HG03025 (cell line): ENCODE results near the gene TTN.
A peak's percentile ranks its signal among the peaks of the same experiment; 100 is the strongest.

Experiments used
- ATAC-seq: cut with Tn5 transposase; IDR thresholded peaks from one replicate; pipeline ENCODE4 v1.9.1; 2021; ENCODE audit warnings: mild to moderate bottlenecking, moderate library complexity; ENCODE audit not compliant: unreplicated experiment, low FRiP score

The TTN gene

DNA sequence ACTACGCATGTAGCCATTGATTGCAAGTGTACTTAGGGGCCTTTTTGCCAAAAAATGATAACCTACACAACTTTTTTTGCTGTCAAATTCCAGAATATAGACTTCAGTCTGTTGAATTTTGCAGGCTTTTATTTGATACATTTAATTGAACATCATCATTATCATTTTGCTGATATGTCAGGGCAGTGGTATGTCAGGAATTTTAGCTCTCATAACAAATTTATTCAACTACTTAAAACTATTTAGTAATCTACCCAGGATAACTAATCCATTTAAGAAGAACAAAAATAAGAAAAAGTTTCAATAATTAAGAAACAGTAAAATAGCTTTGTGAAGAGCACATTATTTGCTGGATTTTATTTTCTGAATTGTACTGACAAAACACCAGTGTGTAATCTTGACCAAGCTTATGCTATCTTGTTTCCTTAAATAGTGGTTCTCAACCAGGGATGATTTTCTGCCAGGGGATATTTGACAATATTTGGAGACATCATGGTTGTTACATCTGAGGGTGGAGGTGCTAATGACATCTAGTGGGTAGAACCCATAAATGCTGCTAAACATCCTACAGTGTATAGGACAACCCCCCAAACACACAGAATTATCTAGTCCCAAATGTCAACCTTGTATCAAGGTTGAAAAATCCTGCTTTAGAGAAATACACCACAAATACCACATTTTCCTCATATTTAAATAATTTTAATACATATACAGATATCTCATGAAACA is 12.1 kb upstream of the TTN start:
- no peak for ATAC-seq

DNA sequence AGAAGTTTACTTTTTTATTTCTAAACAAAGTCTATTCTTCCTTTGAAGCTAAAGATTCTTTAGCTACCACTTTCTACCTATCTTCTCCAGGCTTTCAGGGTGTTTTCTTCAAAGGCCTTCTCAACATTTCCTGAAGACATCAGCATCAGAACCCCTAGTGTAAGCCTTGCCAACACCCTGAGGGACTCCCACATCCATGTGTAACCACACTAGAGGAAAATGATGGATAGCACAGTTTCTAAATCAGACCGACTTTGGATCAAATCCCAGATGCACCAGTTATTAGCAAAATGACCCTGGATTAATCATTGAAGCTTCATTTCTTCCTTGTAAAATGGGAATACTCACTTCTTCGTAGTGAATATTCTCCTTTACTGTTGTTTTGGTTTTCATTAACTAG is 4.7 kb upstream of the TTN start:
- ATAC-seq: no peak

DNA sequence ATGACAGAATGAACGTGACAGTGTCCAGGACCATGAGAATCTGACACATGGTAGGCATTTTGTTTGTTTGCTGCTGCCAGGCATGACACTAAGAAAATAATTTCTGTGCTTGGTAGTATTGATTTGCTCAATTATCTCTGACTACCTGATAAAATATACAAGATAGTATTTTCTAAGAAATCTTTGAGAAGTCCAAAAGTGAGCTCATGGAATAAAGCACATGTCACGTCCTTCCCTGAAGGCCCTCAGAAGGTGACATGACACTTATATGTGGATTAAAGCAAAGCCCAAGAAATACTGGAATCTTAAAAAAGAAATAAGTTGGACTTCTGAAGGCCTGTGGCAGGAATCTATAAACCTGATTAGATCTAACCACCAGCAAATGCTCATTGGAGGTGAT is 3.8 kb upstream of the TTN start:
- ATAC-seq: no peak

DNA sequence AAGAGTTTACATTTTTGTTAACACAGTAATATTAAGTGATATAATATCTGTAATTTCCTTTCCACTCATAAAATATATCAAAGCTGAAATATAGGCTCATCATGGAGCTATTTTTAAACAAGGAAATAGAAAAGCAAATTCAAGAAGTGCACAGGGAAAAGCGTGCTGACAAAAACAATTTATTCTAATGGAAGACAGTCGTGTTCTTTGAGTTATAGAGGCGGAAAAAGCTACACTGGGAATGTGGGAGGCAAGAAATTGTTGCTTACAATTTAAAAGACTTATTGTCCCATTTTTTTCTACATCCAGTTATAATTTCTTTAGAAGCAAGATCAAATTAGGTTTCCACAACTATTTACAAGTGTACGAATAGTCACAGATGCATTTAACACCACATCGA is 3.2 kb upstream of the TTN start:
- ATAC-seq: no peak

DNA sequence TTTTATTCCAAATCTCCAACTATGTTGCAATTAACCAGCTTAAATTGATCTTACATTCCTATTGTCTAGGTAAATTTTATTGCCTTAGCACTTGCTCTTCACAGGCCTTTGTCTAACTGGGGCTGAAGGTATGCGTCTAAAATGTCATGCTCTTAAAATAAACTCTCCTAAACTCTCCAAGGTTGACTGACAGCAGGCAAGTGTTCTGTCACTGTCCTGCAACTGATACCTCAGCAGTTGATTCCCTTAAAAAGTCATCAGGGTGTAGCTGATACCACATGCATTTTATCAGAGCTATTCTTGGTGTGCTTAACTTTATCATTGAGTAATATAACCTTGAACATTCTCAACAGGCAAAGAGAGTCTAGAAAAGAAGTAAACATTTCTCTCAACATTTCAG is 680 bp downstream of the TTN start:
- ATAC-seq: no peak

DNA sequence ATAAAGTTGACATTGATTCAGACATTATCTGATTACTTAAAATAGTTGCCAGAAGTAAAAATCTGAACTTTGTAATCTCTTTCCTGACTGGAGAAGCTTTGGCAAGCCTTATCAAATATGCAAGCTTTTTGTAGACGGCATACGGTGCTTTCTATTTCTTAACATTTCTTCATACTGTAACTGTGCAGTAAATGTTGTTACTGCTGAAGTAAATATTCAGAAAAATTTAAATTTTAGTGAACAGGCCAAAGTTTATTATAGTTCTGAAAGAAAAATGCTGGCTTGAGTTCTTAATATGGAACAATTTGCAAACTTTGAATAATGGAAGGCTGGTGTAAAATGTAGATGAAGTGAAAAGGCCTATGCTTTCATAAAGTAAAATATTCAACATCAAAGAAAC is 1.8 kb downstream of the TTN start:
- no peak for ATAC-seq

DNA sequence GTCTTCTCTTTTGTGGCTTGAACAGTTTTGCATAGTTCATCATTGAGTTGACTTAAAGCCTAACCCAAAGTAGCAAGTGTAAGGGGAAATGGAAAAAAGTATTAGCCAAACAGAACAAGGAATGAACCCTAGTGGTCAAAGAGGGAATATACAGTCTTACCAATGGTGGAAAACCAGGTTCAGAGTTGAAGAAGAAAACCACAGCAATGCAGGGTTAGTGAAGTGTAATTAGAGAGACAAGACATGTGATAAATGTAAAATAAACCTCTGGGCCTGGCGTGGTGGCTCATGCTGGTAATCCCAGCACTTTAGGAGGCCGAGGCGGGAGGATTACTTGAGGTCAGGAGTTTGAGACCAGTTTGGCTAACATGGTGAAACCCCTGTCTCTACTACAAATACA is 2.4 kb downstream of the TTN start:
- ATAC-seq: peak; percentile 86

DNA sequence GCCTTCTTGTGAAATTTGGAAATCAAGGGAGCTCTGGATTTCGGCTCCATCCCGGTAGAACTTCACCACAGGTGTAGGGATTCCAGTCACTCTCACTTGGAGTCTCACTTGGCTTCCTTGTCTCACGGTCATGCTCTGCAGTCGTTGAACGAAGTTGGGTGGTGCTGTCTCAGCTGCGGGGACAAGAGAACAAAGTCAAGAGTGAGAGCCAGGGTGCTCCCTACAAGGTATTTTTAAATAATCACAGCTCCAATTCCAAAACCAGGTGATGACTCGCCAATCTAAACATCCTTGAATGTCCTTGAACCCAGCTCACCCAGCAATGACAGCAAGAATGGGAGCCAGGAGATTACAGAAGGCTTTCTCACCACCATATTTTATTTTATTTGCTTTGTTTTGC is 6.7 kb downstream of the TTN start:
- no peak for ATAC-seq

DNA sequence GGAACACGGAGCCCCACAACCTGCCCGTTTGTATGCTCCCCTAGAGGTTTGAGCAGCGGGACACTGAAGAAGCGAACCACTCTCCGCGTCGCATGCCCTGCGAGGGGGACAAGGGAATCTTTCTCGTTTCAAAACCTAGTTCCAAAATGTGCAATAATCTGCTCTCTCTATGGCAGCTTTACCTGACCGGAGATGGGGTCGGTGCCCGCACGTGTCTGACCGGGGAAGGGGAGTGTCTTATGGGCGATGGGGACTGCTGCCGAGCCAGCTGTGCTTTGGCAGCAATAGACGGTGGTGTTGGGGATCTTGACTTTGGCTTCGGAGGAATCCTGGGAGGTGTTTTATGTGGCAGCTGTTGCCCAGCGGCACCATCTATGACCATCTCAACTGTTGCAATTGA is 7.9 kb downstream of the TTN start:
- ATAC-seq: no peak

DNA sequence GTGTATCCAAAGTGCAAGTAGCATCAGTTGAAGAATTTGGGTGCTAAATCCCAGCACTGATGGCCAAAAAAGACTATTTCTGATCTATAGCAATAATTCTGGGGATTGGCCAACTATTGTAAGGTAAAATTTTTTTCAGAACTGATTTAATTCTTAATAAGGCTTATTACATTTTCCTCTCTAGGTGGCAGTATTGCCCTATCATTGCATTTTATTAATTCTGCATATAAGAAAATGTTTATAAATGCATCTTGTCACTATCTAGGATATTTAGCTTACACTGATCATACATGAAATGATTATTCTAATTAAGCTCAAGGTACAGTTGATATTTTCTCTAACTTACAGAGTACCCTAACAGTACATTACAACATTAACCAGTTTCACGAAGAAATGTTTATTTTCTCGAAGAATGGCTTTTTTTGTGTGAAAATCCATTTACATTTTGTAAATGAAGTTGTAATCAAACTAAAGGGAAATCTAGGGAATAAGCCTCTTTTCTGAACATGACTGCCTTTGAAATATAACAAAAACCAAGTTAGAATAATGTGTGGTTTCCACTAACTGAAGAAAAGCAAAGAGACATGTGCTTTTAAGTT is 11.0 kb downstream of the TTN start:
- no peak for ATAC-seq

DNA sequence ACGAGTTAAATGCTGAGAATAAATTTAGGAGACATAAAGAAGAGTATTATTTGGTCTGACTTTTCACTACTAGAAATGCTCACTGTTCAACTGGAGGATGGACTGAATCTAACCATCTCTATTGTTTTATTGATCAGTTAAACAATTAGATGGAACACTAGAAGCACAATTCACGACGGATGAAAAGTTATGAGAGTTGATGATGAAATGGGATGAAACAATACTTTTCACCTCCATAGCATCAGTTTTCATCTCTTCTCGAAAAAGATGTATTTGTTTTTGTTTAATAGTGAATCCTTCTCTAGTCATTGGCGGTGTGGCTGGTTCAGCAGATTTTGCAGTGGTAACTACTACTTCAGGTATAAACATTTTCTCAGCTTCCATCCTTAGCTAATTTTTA is 19.3 kb downstream of the TTN start:
- ATAC-seq: no peak

DNA sequence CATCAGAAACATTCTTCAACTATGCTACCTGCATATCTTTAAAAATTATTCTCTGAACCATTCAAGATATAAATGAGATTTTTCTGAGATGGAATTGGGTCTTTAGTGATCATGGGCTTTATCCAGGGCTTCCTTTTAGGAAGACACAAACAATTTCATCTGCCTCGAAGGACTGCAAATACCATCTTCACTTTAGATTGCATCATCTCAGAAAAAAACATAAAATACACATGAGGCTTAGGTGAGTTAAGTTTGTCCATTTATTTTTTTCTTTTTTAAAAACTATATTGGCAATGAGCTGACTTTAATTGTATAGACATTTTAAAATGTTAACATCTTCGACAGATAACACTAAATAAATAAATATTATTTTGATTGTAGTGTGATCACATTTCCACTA is 20.1 kb downstream of the TTN start:
- no peak for ATAC-seq

DNA sequence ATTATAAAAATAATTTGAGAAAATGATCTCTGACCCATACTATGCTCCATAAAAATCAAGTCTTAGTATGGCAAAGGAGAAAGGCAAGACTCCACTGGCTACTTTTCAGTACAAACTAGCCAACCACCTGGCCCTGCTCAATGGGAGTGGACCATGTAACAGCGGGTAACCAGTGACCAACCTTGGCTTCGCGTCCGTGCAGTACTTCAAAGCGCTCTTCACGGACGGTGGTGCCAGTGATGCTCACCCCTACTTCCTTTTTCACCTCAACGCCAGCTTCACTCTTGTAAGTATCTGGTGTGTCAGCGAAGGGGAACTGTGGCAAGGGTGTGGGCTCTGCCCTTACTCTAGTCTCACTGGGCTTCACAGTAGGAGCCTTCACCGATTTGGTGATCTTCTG is 23.3 kb downstream of the TTN start:
- ATAC-seq: no peak

DNA sequence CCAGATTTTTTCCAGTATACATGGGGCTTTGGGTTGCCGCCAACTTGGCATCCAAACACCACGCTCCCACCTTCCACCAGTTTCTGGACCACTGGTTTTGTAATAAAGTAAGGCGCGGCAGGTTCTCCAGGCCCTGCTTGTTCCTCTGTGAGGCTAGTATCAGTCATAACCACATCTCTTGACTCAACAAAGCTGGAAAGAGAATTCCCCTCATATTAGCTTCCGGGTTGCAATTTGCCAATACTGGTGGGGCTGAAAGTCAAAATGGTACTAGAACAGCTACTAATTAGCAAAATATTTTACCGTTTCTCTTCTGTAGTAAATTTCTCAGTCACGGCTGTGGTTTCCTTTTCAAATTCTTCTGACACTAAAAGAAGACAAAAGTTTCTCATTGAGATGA is 25.0 kb downstream of the TTN start:
- no peak for ATAC-seq

DNA sequence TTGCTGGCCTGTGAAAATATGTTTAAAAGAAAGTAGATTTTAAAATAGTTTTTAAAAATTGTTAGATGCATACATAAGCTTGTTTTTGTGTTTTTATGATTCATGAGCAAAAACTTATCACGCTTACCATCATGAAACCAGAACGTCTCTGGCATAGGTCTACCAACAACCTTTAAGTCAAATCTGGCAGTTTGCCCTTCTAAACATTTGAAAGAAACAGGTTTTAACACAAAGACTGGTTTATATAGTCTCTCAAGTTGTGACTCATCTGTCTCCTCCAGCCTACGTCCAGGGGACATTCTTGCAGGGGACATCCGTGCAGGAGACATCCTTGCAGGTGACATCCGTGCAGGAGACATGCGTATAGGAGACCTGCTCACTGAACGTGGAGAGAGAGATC is 29.6 kb downstream of the TTN start:
- ATAC-seq: no peak

DNA sequence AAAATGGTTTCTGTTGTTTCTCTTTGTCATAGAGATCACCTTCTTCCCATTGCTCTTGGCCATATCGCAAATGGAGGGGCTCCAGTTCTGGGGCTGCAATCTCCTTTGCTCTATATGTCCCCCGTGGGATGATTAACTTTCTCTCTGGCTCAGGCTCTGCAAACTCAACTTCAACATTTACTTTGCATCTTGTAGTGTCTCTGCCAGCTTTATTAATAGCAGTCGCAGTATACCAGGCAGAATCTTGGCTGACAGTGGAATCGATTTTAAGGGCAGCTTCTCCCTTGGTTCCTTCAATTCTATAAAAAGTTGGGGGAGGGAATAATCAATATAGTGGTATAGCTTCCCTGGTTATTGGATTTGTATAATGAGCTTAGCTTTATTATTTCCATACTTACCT is 30.5 kb downstream of the TTN start:
- no peak for ATAC-seq

DNA sequence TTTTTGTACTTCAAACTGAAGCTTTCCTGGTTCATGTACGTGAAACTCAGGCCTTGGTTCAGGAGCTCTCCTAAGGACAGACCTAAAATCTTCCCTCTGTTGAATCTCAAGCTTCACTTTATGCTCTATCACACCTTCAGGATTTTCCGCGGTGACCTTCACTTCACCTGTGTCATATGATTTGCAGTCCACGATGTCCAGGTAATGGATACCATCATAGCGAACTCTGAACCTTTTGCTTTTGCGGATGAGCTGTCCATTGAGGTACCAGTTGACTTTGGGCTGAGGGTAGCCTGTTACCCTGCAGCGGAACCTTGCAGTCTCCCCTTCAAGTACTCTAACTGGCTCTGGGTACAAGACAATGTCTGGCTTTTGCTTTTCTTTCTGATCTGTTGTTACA is 31.2 kb downstream of the TTN start:
- ATAC-seq: no peak

DNA sequence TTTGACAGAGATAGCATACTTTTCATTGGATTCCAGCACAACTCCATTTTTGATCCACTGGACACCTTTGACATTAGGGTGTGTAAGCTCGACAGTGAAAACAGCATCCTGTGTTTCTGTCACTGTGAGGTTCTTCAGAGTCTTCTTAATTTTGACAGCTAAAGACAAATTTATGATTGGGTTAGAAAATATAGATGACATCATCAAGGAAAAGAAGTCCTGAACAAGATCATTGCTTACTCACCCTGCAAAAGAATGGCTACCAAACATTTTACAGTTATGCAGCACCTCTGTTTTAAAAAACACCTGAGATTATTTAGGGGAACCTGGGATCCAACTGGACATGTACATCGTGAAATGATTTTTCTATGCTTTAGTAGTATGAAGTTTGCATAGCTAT is 36.7 kb downstream of the TTN start:
- no peak for ATAC-seq

DNA sequence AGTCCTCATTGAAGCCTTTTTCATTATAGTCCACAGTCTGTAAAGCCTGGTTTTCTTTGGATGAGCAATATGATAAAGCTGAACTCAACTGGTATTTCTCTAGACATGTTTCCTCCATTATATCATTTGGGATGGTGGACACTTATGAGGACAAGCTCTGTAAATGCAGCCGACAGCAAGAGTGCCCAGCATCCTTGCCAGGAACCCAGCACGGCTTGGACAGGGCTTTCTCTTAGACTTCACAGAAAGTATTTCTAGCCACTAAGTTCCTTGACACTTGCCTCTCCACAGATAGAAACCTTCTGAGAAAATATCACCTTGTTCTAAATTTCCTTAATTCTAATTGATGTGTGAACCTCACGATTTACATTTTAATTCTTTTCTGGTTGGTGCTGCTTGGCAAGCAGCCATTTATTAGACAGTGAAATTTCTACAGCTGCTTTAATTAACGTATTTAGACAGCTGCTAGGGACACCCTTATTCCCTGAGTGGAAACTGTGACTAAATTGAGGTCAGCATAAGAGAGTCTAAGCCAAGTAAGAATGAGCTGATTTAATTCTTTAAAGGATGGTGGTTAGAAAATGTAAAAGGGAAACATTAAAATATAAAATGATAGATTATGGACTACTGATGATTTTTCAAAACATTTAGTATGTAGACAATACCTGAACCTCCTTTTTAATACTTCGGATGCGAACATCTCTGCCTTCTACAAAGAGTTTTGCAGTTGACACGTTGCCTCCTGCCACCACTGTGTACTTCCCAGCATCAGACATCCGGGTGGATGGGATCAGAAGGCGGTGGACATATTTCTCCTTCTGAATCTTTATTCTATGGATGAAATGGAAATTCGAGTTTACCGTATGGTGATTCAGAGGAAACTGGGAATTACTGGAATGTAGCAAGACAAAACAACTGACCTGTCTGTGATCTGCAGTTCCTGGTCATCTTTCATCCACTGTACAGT is 39.8 kb downstream of the TTN start:
- no peak for ATAC-seq

DNA sequence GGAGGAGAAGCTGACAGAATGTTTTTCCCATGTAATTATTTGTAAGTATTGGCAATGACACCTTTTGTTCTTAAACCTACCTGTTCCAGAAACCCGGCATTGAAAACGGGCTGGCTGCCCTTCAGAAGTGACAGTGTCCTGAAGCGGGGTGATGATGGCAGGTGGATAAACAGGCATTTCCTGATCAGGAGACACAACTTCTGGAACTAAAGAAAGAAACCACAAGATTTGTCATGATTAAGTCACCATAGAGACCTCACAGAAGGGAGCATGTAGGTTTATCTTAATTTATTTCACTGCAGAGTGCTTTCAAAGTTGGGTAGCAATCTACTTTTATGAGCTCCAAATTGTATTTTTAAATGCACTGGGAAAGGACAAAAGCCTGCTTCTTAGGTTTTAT is 43.1 kb downstream of the TTN start:
- ATAC-seq: no peak

DNA sequence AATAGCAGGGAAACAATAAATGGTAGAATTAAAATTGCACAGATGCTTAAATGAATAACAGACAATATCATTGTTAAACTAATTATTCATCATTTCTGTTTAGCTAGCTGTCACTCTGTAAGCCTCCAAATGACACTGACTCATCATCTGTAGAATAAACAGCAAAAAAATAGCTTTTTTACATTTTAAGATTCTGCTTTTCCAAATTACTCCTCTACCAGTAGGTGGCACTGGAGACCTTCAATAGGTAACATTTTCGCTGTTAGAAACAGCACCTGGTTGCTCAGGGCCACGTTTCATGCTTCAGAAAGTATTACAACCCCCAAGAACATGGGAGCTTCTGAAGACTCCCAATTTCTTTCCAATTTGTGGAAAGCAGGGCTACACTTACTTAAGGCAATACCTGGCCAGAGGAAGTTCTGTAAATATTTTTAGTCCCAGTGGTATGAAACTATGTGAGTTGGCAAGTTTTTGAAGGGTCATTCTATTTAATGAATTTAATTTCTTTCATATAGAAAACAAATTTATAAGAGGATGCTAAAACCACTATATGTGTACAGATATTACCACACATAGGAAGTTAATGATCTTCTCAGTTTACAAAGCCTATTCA is 45.4 kb downstream of the TTN start:
- no peak for ATAC-seq
